OCI-LY7 (cell line): ENCODE measurements around the gene ZNRF1. TPM values are rescaled to one million over a fixed set of nuclear protein-coding genes. Genes with fewer than 3 reads are reported as not detected.
A peak's percentile ranks its signal among the peaks of the same experiment; 100 is the strongest.

Source experiments
- BruUV-seq: library from RNA; stranded (reverse); fragments of 400-500 nt; replicated peaks from 2 replicates; lab custom pipeline; 2021; lab: Mats Ljungman, UMichigan
- CTCF ChIA-PET: fragments of 300-600 bp; sonication (Branson Sonifier 250); formaldehyde crosslinking; loops from one replicate; lab custom pipeline; 2022; ENCODE audit warnings: antibody characterized with exemption; ENCODE audit not compliant: unreplicated experiment; lab: Charles Lee
- POLR2A ChIA-PET: fragments of 300-600 bp; sonication (Branson Sonifier 250); formaldehyde crosslinking; loops from one replicate; lab custom pipeline; 2022; ENCODE audit warnings: antibody characterized with exemption; lab: Charles Lee
- DNase-seq: peaks from one replicate; pipeline ENCODE4 v3.0.0-alpha.2; 2015; ENCODE audit warnings: low spot score
- H2AFZ ChIP-seq: fragments of 200-600 bp; sonication (generic), shearing (Covaris generic); 2 replicates; pipeline ENCODE4 v1.6.1; 2014; ENCODE audit warnings: mild to moderate bottlenecking, antibody characterized with exemption, low read length, moderate library complexity
- H3K27ac ChIP-seq: fragments of 200-600 bp; sonication (generic); 2 replicates; pipeline ENCODE4 v1.5.1; 2014; ENCODE audit warnings: mixed run types, low read depth, mild to moderate bottlenecking, moderate library complexity, low read length, inconsistent platforms; ENCODE audit not compliant: poor library complexity, severe bottlenecking
- H3K36me3 ChIP-seq: fragments of 200-600 bp; sonication (generic); 2 replicates; pipeline ENCODE4 v1.6.1; 2014; ENCODE audit warnings: mild to moderate bottlenecking, antibody characterized with exemption, low read length, moderate library complexity, mixed read lengths; ENCODE audit not compliant: insufficient read depth
- H3K4me1 ChIP-seq: fragments of 200-600 bp; sonication (generic); 2 replicates; pipeline ENCODE4 v1.5.1; 2014; ENCODE audit warnings: mild to moderate bottlenecking, low read length; ENCODE audit not compliant: insufficient read depth, poor library complexity, severe bottlenecking
- H3K4me2 ChIP-seq: fragments of 200-600 bp; sonication (generic); 2 replicates; pipeline ENCODE4 v1.6.1; 2014; ENCODE audit warnings: mild to moderate bottlenecking, low read length
- H3K4me3 ChIP-seq: fragments of 200-600 bp; sonication (generic); 2 replicates; pipeline ENCODE4 v1.5.1; 2014; ENCODE audit warnings: mild to moderate bottlenecking, low read depth, low read length; ENCODE audit not compliant: poor library complexity, severe bottlenecking
- H3K79me2 ChIP-seq: fragments of 200-600 bp; sonication (generic); 2 replicates; pipeline ENCODE4 v1.6.1; 2016; ENCODE audit warnings: low read depth, mild to moderate bottlenecking, low read length, moderate library complexity, mixed read lengths; ENCODE audit not compliant: insufficient read depth
- H3K9me2 ChIP-seq: fragments of 200-600 bp; sonication (generic); 2 replicates; pipeline ENCODE4 v1.6.1; 2016; ENCODE audit warnings: mild to moderate bottlenecking, low read length, mixed read lengths; ENCODE audit not compliant: insufficient read depth
- H3K9me3 ChIP-seq: fragments of 200-600 bp; sonication (generic); 2 replicates; pipeline ENCODE4 v1.6.1; 2014; ENCODE audit warnings: mild to moderate bottlenecking, mixed run types, low read length, mixed read lengths
- H4K20me1 ChIP-seq: fragments of 200-600 bp; sonication (generic); 2 replicates; pipeline ENCODE4 v1.6.1; 2014; ENCODE audit warnings: mild to moderate bottlenecking, antibody characterized with exemption, low read length, moderate library complexity, mixed read lengths; ENCODE audit not compliant: insufficient read depth
- CTCF ChIP-seq: fragments of 200-600 bp; sonication (generic); conservative IDR thresholded peaks from 2 replicates; pipeline ENCODE4 v1.5.1; 2014; ENCODE audit warnings: mild to moderate bottlenecking, antibody characterized with exemption, low read length, moderate library complexity, mixed read lengths
- EZH2phosphoT487 ChIP-seq: fragments of 200-600 bp; sonication (generic); IDR thresholded peaks from 2 replicates; pipeline ENCODE4 v1.6.1; 2018; ENCODE audit warnings: low read depth, borderline replicate concordance, mild to moderate bottlenecking, mixed run types, antibody characterized with exemption, low read length, moderate library complexity, mixed read lengths
- intact Hi-C: fragments of 100-400 bp; cut with micrococcal nuclease; formaldehyde crosslinking; loops from one replicate; pipeline ENCODE4 v1.10.0; 2022; ENCODE audit not compliant: unreplicated experiment
- total RNA-seq, 2 experiments: library from RNA; depleted of rRNA in 1 of 2; stranded (reverse); fragments of >200 nt in 1 of 2; shearing (Covaris generic) in 1 of 2; gene quantifications; 2 replicates each; pipeline ENCODE4 v1.2.3, GENCODE V29; 2014 to 2022

The ZNRF1 gene
- total RNA-seq, 2 experiments from 2014 or later: 11.8 to 23.7 TPM

- ChIA-PET CTCF (interaction anchor here (0.6 kb wide), 1 partner anchor 122 kb away, joined by 7 read pairs; no protein-coding TSS in a partner anchor), POLR2A (interaction anchor here (0.7 to 0.8 kb wide), 2 partner anchors 8 to 243 kb away, joined by 3 to 4 read pairs; no protein-coding TSS in a partner anchor)
- no peak overlapping the region for H2AFZ ChIP-seq
- H3K79me2 ChIP-seq: no peaks in the 10 kb centered on the region
- no peak for DNase-seq
- TF ChIP-seq CTCF (no peak), EZH2phosphoT487 (no peak)
- H3K4me2 ChIP-seq: no peak overlapping the region
- H3K4me1 ChIP-seq: peaks cover 72% of the 10 kb centered on the region
- H3K9me3 ChIP-seq: no peaks in the 10 kb centered on the region
- no peak overlapping the region for H3K27ac ChIP-seq
- intact Hi-C loops: no loop called here
- no peaks in the 10 kb centered on the region for H3K36me3 ChIP-seq
- no peak overlapping the region for H3K4me3 ChIP-seq
- BruUV-seq: no TSS peak
- H4K20me1 ChIP-seq: no peaks in the 10 kb centered on the region
- H3K9me2 ChIP-seq: no peaks in the 10 kb centered on the region
These were observed 108.7 kb downstream of the ZNRF1 start for GRCh38 chr16:75107505-75107904.

GRCh38 chr16:75108792-75109731 is 110.2 kb downstream of the ZNRF1 start:
- Histone ChIP-seq H3K4me3 (peak overlapping the region; percentile 53), H3K27ac (peak overlapping the region; percentile 64), H3K9me3 (no peaks in the 10 kb centered on the region), H3K36me3 (no peaks in the 10 kb centered on the region), H4K20me1 (no peaks in the 10 kb centered on the region), H3K4me1 (peaks cover 72% of the 10 kb centered on the region), H3K9me2 (no peaks in the 10 kb centered on the region), H3K79me2 (no peaks in the 10 kb centered on the region), H3K4me2 (peak overlapping the region; percentile 70), H2AFZ (peak overlapping the region; percentile 82; the same call in 1 of the 2 replicates)
- intact Hi-C loops: no loop called here
- DNase-seq: peak; percentile 68
- no TSS peak for BruUV-seq
- TF ChIP-seq CTCF (no peak), EZH2phosphoT487 (no peak)
- ChIA-PET POLR2A (interaction anchor here (0.6 to 2.4 kb wide), 12 partner anchors 11 to 156 kb away, joined by 3 to 11 read pairs (median 4); partner anchors contain the start of genes WDR59 and ZNRF1), CTCF (interaction anchor here (1.7 to 4.0 kb wide), 2 partner anchors 34 to 111 kb away, joined by 5 to 30 read pairs; partner anchors contain the start of gene ZNRF1)
